K562 (cell line): ENCODE results near the gene NAP1L4. TPM values are rescaled to one million over a fixed set of nuclear protein-coding genes. Genes with fewer than 3 reads are reported as not detected.

ENCODE experiments used
- CREB1 ChIP-seq, 2 experiments: sonication (generic) in 1 of 2; formaldehyde crosslinking in 1 of 2; IDR thresholded peaks; 2 replicates each; pipeline versions ENCODE4 v1.6.1 to v1.8.0; 2012 to 2022; ENCODE audit warnings: inconsistent platforms in 1 of 2, mild to moderate bottlenecking in 1 of 2, missing genetic modification reagents in 1 of 2, moderate library complexity in 1 of 2
- CREB3 ChIP-seq: fragments of 450-650 bp; conservative IDR thresholded peaks from 2 replicates; pipeline ENCODE4 v1.6.1; 2016; ENCODE audit warnings: missing genetic modification characterization, low read depth, mild to moderate bottlenecking, missing compliant biosample characterization, moderate library complexity
- ERF ChIP-seq: fragments of 450-650 bp; formaldehyde crosslinking; IDR thresholded peaks from 2 replicates; pipeline ENCODE4 v1.4.0; 2020; ENCODE audit warnings: mild to moderate bottlenecking, mixed read lengths
- KDM2B ChIP-seq: fragments of 250-450 bp; sonication (Bioruptor Pico); IDR thresholded peaks from 2 replicates; pipeline ENCODE4 v1.8.0; 2021; ENCODE audit warnings: mild to moderate bottlenecking, moderate library complexity
- KLF16 ChIP-seq: IDR thresholded peaks from 2 replicates; pipeline ENCODE4 v1.6.1; 2016; ENCODE audit warnings: antibody characterized with exemption
- MCM7 ChIP-seq, 2 experiments: fragments of 450-650 bp; IDR thresholded peaks; 2 replicates each; pipeline ENCODE4 v1.6.1; 2016 to 2018
- NELFE ChIP-seq: IDR thresholded peaks from 2 replicates; pipeline ENCODE4 v1.6.1; 2011; ENCODE audit warnings: mild to moderate bottlenecking; ENCODE audit not compliant: insufficient read depth, insufficient read length
- PKNOX1 ChIP-seq: fragments of 450-650 bp; IDR thresholded peaks from 2 replicates; pipeline ENCODE4 v1.6.1; 2016
- PURB ChIP-seq: sonication (generic); formaldehyde crosslinking; IDR thresholded peaks from 2 replicates; pipeline ENCODE4 v1.9.0; 2021; ENCODE audit warnings: low read depth, mild to moderate bottlenecking, missing genetic modification reagents
- RERE ChIP-seq: sonication (generic); formaldehyde crosslinking; IDR thresholded peaks from 2 replicates; pipeline ENCODE4 v1.8.0; 2023; ENCODE audit warnings: missing genetic modification reagents, mild to moderate bottlenecking, borderline replicate concordance
- SIN3A ChIP-seq, 2 experiments: fragments of 150-350 bp in 1 of 2; IDR thresholded peaks; 2 replicates each; pipeline ENCODE4 v1.6.1; 2011 to 2016; ENCODE audit warnings: borderline replicate concordance in 2 of 2, low read depth in 2 of 2, low read length in 2 of 2, mild to moderate bottlenecking in 2 of 2, moderate library complexity in 2 of 2; ENCODE audit not compliant: control insufficient read depth in 1 of 2
- TBL1XR1 ChIP-seq, 2 experiments: IDR thresholded peaks; 2 replicates each; pipeline ENCODE4 v1.6.1; 2012; ENCODE audit warnings: improper control_type of control experiment in 2 of 2, low read length in 2 of 2, mild to moderate bottlenecking in 1 of 2
- ZKSCAN8 ChIP-seq: fragments of 200-800 bp; sonication (Bioruptor generic); IDR thresholded peaks from 2 replicates; pipeline ENCODE4 v1.6.1; 2016; ENCODE audit warnings: missing genetic modification characterization, missing compliant biosample characterization
- ZNF263 ChIP-seq: sonication (generic); formaldehyde crosslinking; IDR thresholded peaks from 2 replicates; pipeline ENCODE4 v1.8.0; 2022; ENCODE audit warnings: mild to moderate bottlenecking, missing genetic modification reagents, borderline replicate concordance
- polyA plus RNA-seq, 8 experiments: library from polyadenylated mRNA; depleted of rRNA in 4 of 8; stranded (reverse) in 5 of 8; unstranded in 3 of 8; fragments of >200 nt; fragmentation: Nextera tagmentation in 2 of 8; fragmentation: Illumina TruSeq in 1 of 8; extraction: Ambion mirVana in 2 of 8; extraction: Trizol in 1 of 8; gene quantifications; 2 replicates each; pipeline versions ENCODE4 v1.2.1 to v1.2.3, GENCODE V29; 2011 to 2014; ENCODE audit warnings: inconsistent platforms in 1 of 8, missing spikeins in 1 of 8
- total RNA-seq, 7 experiments: library from RNA; depleted of rRNA in 6 of 7; stranded (reverse); fragments of >200 nt in 6 of 7; fragmentation: Illumina TruSeq in 2 of 7; extraction: Trizol in 2 of 7; gene quantifications; 2 replicates each; pipeline versions ENCODE4 v1.2.1 to v1.2.3, GENCODE V29; 2011 to 2021; ENCODE audit warnings: low replicate concordance in 1 of 7
- TF ChIP-seq, protein P1 (sequence below), 2 experiments: fragments of 200-800 bp in 1 of 2; sonication (Bioruptor generic) in 1 of 2; sonication (generic) in 1 of 2; formaldehyde crosslinking in 1 of 2; IDR thresholded peaks in 1 of 2; conservative IDR thresholded peaks in 1 of 2; 2 replicates each; pipeline versions ENCODE4 v1.5.0 to v1.6.1; 2016 to 2020; ENCODE audit warnings: missing compliant biosample characterization in 1 of 2, missing genetic modification characterization in 1 of 2, missing genetic modification reagents in 1 of 2

NAP1L4 gene
- total and polyA plus RNA-seq, 9 of the 15 experiments (the other 6 are each of a cell fraction or from before 2014, with no cell fraction given): 34.1 to 237 (median 179) TPM

DNA sequence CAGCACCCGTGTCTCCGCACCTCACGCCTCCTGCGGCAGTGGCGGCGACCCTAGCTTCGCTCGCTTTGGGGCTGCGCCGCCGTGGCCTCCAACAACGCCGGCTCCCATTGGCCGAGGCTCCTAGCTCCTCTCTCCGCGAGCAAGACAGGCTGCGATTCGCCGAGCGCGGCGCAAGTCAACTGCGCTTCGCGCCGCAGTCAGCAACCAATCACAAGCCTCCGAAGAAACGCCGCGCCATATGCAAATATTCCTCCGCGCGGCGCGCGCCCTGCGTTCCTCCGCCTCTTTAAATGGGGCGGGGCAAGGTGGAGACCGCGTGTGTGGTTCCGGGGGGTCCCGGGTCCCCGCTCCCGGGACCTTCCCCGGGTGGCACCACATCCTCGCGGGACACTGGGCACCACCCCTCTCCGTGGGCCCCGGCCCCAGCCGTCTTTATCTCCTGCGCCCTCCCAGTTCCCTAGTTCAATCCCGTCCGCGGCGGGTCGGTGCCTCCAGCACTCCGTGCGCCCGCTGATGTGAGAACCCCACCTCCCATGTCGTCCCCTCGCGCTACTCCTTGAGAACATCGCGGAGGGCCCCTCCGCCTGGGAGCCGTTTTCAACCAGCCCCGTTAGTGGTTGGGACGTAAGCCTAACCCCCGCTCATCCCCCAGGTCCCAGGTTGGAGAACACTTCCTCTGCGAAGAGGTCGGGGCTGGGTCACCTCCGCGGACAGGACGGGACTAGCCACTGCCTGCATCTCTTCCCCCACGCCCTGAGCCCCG lies at the start of gene NAP1L4 (continued):
- TF ChIP-seq MCM7 (IDR thresholded peaks at IDR 0.05) (no peak), PURB (CRISPR knock-in tag) (no peak), TBL1XR1 (IDR thresholded peaks at IDR 0.05; ENCODE audit: low read length in 2 of 2) (0 out of 4 replicates have a peak, but pooled peaks of 1 of the 2 experiments have one; percentile 1), RERE (CRISPR knock-in tag) (peak; percentile 77; the same call in 1 of the 2 replicates), CREB3 (tag) (no peak), KLF16 (no peak), CREB1 (IDR thresholded peaks at IDR 0.05) (peak; percentile 74), CREB1 (CRISPR knock-in tag; IDR thresholded peaks at IDR 0.05) (peak; percentile 66), SIN3A (IDR thresholded peaks at IDR 0.05; ENCODE audit: borderline replicate concordance in 2 of 2, control insufficient read depth in 1 of 2, low read depth in 2 of 2, low read length in 2 of 2) (peak; percentile 61 to 77; a peak in 2 of 4 replicates), NELFE (no peak), ZKSCAN8 (no peak), ZNF263 (CRISPR knock-in tag) (0 out of 2 replicates have a peak, but pooled peaks have one; percentile 15), ERF (CRISPR knock-in tag) (0 out of 2 replicates have a peak, but pooled peaks have one; percentile 38), PKNOX1 (peak; percentile 67; the same call in 1 of the 2 replicates), KDM2B (CRISPR knock-in tag) (peak; percentile 68; the same call in 1 of the 2 replicates)
- TF ChIP-seq, protein P1, sequence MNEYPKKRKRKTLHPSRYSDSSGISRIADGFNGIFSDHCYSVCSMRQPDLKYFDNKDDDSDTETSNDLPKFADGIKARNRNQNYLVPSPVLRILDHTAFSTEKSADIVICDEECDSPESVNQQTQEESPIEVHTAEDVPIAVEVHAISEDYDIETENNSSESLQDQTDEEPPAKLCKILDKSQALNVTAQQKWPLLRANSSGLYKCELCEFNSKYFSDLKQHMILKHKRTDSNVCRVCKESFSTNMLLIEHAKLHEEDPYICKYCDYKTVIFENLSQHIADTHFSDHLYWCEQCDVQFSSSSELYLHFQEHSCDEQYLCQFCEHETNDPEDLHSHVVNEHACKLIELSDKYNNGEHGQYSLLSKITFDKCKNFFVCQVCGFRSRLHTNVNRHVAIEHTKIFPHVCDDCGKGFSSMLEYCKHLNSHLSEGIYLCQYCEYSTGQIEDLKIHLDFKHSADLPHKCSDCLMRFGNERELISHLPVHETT (CRISPR knock-in tag; conservative IDR thresholded peaks at IDR 0.05 in 1 of 2, IDR thresholded peaks at IDR 0.05 in 1 of 2): peak in 1 of 2 experiments; percentile 68; a peak in 2 of 4 replicates
